ENCODE measurements around the gene PPP1R12B.

GRCh38 chr1:202597090-202597761, 248.7 kb downstream of the PPP1R12B start:
- TF ChIP-seq CTCF (conservative IDR thresholded peaks at IDR 0.05; ENCODE audit: low read length) (no peak), EZH2phosphoT487 (IDR thresholded peaks at IDR 0.05; ENCODE audit: borderline replicate concordance, low read depth, low read length) (no peak)

Data from OCI-LY7 (cell line).